CD14-positive monocyte (primary cell): ENCODE results near the gene MBD5. TPM values are rescaled to one million over a fixed set of nuclear protein-coding genes. Genes with fewer than 3 reads are reported as not detected.

Experiments
- DNase-seq, 3 donors: peaks; one replicate each; pipeline ENCODE4 v3.0.0-alpha.2; 2011 to 2022
- H2AFZ ChIP-seq: 2 replicates; pipeline ENCODE4 v1.6.0; 2012; ENCODE audit warnings: mild to moderate bottlenecking, low read depth, low read length, inconsistent platforms; ENCODE audit not compliant: insufficient read depth, poor library complexity, severe bottlenecking
- H3K27ac ChIP-seq, 2 donors: 1 replicate in 1 of 2; 2 replicates in 1 of 2; pipeline ENCODE4 v1.5.1; 2012 to 2013; ENCODE audit warnings: low read length in 2 of 2, control low read depth in 1 of 2, inconsistent platforms in 1 of 2, low read depth in 1 of 2, mild to moderate bottlenecking in 1 of 2
- H3K27me3 ChIP-seq, 2 donors: one replicate each; pipeline versions ENCODE4 v1.6.0 to v1.6.1; 2011 to 2013; ENCODE audit warnings: low read length in 2 of 2; ENCODE audit not compliant: control insufficient read depth in 2 of 2, insufficient read depth in 2 of 2
- H3K36me3 ChIP-seq, 2 donors: replicated peaks in 1 of 2; 1 replicate in 1 of 2; 2 replicates in 1 of 2; pipeline versions ENCODE4 v1.5.1 to v1.6.1; 2012 to 2013; ENCODE audit warnings: low read length in 2 of 2, control low read depth in 1 of 2, inconsistent platforms in 1 of 2, mild to moderate bottlenecking in 1 of 2; ENCODE audit not compliant: insufficient read depth in 2 of 2, control insufficient read depth in 1 of 2
- H3K4me1 ChIP-seq, 2 donors: 1 replicate in 1 of 2; 2 replicates in 1 of 2; pipeline versions ENCODE4 v1.5.1 to v1.6.1; 2012 to 2013; ENCODE audit warnings: low read length in 2 of 2, control low read depth in 1 of 2, inconsistent platforms in 1 of 2, mild to moderate bottlenecking in 1 of 2, moderate library complexity in 1 of 2; ENCODE audit not compliant: insufficient read depth in 2 of 2, control insufficient read depth in 1 of 2
- H3K4me2 ChIP-seq: replicated peaks from 2 replicates; pipeline ENCODE3; 2012; ENCODE audit warnings: low read length, moderate library complexity, mild to moderate bottlenecking; ENCODE audit not compliant: poor library complexity, severe bottlenecking; ENCODE audit errors: extremely low read depth
- H3K4me3 ChIP-seq, 3 experiments: fragments of 200-600 bp in 1 of 3; sonication (generic) in 1 of 3; replicated peaks in 1 of 3; 1 replicate in 2 of 3; 2 replicates in 1 of 3; pipeline ENCODE4 v1.5.1; 2011 to 2013; ENCODE audit warnings: low read length in 3 of 3, mild to moderate bottlenecking in 3 of 3, control low read depth in 2 of 3, low read depth in 2 of 3, inconsistent platforms in 1 of 3, moderate library complexity in 1 of 3
- H3K79me2 ChIP-seq: 2 replicates; pipeline ENCODE4 v1.6.0; 2012; ENCODE audit warnings: mild to moderate bottlenecking, control low read depth, inconsistent platforms, low read length, moderate library complexity; ENCODE audit not compliant: insufficient read depth
- H3K9ac ChIP-seq: 2 replicates; pipeline ENCODE4 v1.6.0; 2017; ENCODE audit warnings: low read length, mild to moderate bottlenecking; ENCODE audit not compliant: insufficient read depth, poor library complexity, severe bottlenecking
- H3K9me3 ChIP-seq, 2 donors: replicated peaks in 1 of 2; 1 replicate in 1 of 2; 2 replicates in 1 of 2; pipeline versions ENCODE4 v1.5.1 to v1.6.1; 2012 to 2013; ENCODE audit warnings: low read length in 2 of 2, control low read depth in 1 of 2; ENCODE audit not compliant: control insufficient read depth in 1 of 2, insufficient read depth in 1 of 2
- H4K20me1 ChIP-seq: 2 replicates; pipeline ENCODE4 v1.6.0; 2012; ENCODE audit warnings: mild to moderate bottlenecking, low read length, control low read depth, moderate library complexity; ENCODE audit not compliant: insufficient read depth
- H3K27ac Mint-ChIP-seq, 7 donors: one replicate each; pipeline ENCODE4 v1.8.0; 2020; ENCODE audit warnings: mild to moderate bottlenecking in 7 of 7, mixed read lengths in 7 of 7, moderate library complexity in 6 of 7, inconsistent platforms in 2 of 7
- H3K27me3 Mint-ChIP-seq, 3 donors: one replicate each; pipeline ENCODE4 v1.8.0; 2021 to 2022; ENCODE audit warnings: low read depth in 3 of 3, mild to moderate bottlenecking in 3 of 3, mixed read lengths in 3 of 3, moderate library complexity in 3 of 3, inconsistent platforms in 1 of 3
- H3K36me3 Mint-ChIP-seq, 2 donors: one replicate each; pipeline ENCODE4 v1.8.0; 2020; ENCODE audit warnings: mixed read lengths in 2 of 2, inconsistent platforms in 1 of 2, mild to moderate bottlenecking in 1 of 2
- H3K4me1 Mint-ChIP-seq: one replicate; pipeline ENCODE4 v1.8.0; 2020; ENCODE audit warnings: mild to moderate bottlenecking, mixed read lengths
- H3K4me3 Mint-ChIP-seq, 2 donors: one replicate each; pipeline ENCODE4 v1.8.0; 2020; ENCODE audit warnings: mild to moderate bottlenecking in 2 of 2, mixed read lengths in 2 of 2, moderate library complexity in 1 of 2
- H3K9me3 Mint-ChIP-seq, 7 donors: one replicate each; pipeline ENCODE4 v1.8.0; 2020 to 2022; ENCODE audit warnings: mixed read lengths in 7 of 7, mild to moderate bottlenecking in 6 of 7, moderate library complexity in 6 of 7, inconsistent platforms in 2 of 7
- CTCF ChIP-seq: fragments of 200-600 bp; IDR thresholded peaks from one replicate; pipeline ENCODE4 v1.8.0; 2022; ENCODE audit warnings: antibody characterized with exemption, mild to moderate bottlenecking
- WGBS: methylation state at CpG from one replicate; pipeline ENCODE4 v1.1.5; 2013; ENCODE audit warnings: missing lambda C conversion rate; ENCODE audit not compliant: insufficient coverage; 5-methylcytosine and 5-hydroxymethylcytosine counted together
- intact Hi-C, 2 donors: fragments of 100-400 bp; cut with micrococcal nuclease; formaldehyde crosslinking; loops; one replicate each; pipeline versions ENCODE4 v1.15.0 to v1.15.1; 2023
- polyA plus RNA-seq, 3 donors: library from polyadenylated mRNA; depleted of rRNA in 1 of 3; unstranded in 2 of 3; stranded (reverse) in 1 of 3; fragments of 300-500 nt in 2 of 3; fragments of >200 nt in 1 of 3; fragmentation: Illumina TruSeq in 2 of 3; gene quantifications; 1 replicate in 2 of 3; 2 replicates in 1 of 3; pipeline ENCODE4 v1.2.3, GENCODE V29; 2012 to 2021

Gene MBD5
- polyA plus RNA-seq, 3 donors: 2.3 to 5.7 (median 3.5) TPM

- Histone ChIP-seq H3K27me3 (no peaks in the 10 kb centered on the region), H3K36me3 (no peaks in the 10 kb centered on the region), H3K27ac (no peak overlapping the region), H3K9me3 (no peaks in the 10 kb centered on the region), H2AFZ (no peak overlapping the region), H4K20me1 (no peaks in the 10 kb centered on the region), H3K4me2 (no peak overlapping the region), H3K79me2 (no peaks in the 10 kb centered on the region), H3K9ac (no peak overlapping the region), H3K4me1 (no peaks in the 10 kb centered on the region), H3K4me3 (no peak overlapping the region)
- Mint-ChIP-seq H3K9me3 (no peaks in the 10 kb centered on the region), H3K36me3 (no peaks in the 10 kb centered on the region), H3K27ac (no peak overlapping the region), H3K4me1 (peaks cover 4% of the 10 kb centered on the region), H3K4me3 (no peak overlapping the region), H3K27me3 (peaks cover 1 to 7% (median 4%) of the 10 kb centered on the region in 3 donors)
- no peak for TF ChIP-seq CTCF
- 86% methylated on average over 11 of the region's 14 CpGs for WGBS
- no peak for DNase-seq
- intact Hi-C loops: no loop called here
These were observed 506.8 kb downstream of the MBD5 start for GRCh38 chr2:148527488-148528340.

- no peak for DNase-seq
- H3K4me3 ChIP-seq: no peak overlapping the region
- Mint-ChIP-seq H3K27me3 (peaks cover 1 to 7% (median 3%) of the 10 kb centered on the region in 3 donors), H3K9me3 (no peaks in the 10 kb centered on the region), H3K4me1 (peaks cover 4% of the 10 kb centered on the region), H3K4me3 (no peak overlapping the region), H3K36me3 (no peaks in the 10 kb centered on the region), H3K27ac (no peak overlapping the region)
- H3K27ac ChIP-seq: no peak overlapping the region
- no peaks in the 10 kb centered on the region for H4K20me1 ChIP-seq
- no peaks in the 10 kb centered on the region for H3K79me2 ChIP-seq
- no peak for TF ChIP-seq CTCF
- intact Hi-C loops: no loop called here
- H3K9ac ChIP-seq: no peak overlapping the region
- no peak overlapping the region for H3K4me2 ChIP-seq
- H3K4me1 ChIP-seq: no peaks in the 10 kb centered on the region
- WGBS: 94% methylated on average over 2 of the region's 6 CpGs
- no peaks in the 10 kb centered on the region for H3K9me3 ChIP-seq
- H3K27me3 ChIP-seq: no peaks in the 10 kb centered on the region
- H2AFZ ChIP-seq: no peak overlapping the region
- no peaks in the 10 kb centered on the region for H3K36me3 ChIP-seq
These were observed 507.6 kb downstream of the MBD5 start for GRCh38 chr2:148528356-148529064.
